Duodenal mucosa (tissue), 2 donors: ENCODE results near the gene SH2B2.
"Not testable (repeated sequence)": the region's sequence is repeated elsewhere in the genome, so short reads cannot be mapped to it uniquely, and the experiment has no call there.

Source experiments
- H3K27ac ChIP-seq: one replicate; pipeline ENCODE4 v1.7.0; 2013; ENCODE audit warnings: low read depth, low read length
- H3K27me3 ChIP-seq, 2 donors: one replicate each; pipeline ENCODE4 v1.7.0; 2013; ENCODE audit warnings: low read length in 2 of 2, control low read depth in 1 of 2; ENCODE audit not compliant: insufficient read depth in 2 of 2, control insufficient read depth in 1 of 2
- H3K36me3 ChIP-seq, 2 donors: one replicate each; pipeline ENCODE4 v1.7.0; 2013; ENCODE audit warnings: low read length in 2 of 2, control low read depth in 1 of 2; ENCODE audit not compliant: insufficient read depth in 2 of 2, control insufficient read depth in 1 of 2
- H3K4me1 ChIP-seq, 2 donors: one replicate each; pipeline ENCODE4 v1.7.0; 2013; ENCODE audit warnings: low read length in 2 of 2, control low read depth in 1 of 2; ENCODE audit not compliant: insufficient read depth in 2 of 2, control insufficient read depth in 1 of 2
- H3K4me3 ChIP-seq, 2 donors: one replicate each; pipeline ENCODE4 v1.7.0; 2013; ENCODE audit warnings: low read length in 2 of 2, low read depth in 1 of 2
- H3K9ac ChIP-seq, 2 donors: one replicate each; pipeline ENCODE4 v1.7.0; 2013; ENCODE audit warnings: low read length in 2 of 2, low read depth in 1 of 2
- H3K9me3 ChIP-seq, 2 donors: one replicate each; pipeline ENCODE4 v1.7.0; 2013; ENCODE audit warnings: low read length in 2 of 2, control low read depth in 1 of 2; ENCODE audit not compliant: control insufficient read depth in 1 of 2

SH2B2 gene

GRCh38 chr7:102295346-102296178 is 8.9 kb downstream of the SH2B2 start:
- H3K4me1 ChIP-seq = peaks cover 0 to 14% of the 10 kb centered on the region in 2 donors
- no peak overlapping the region for H3K9ac ChIP-seq
- H3K36me3 ChIP-seq = no peaks in the 10 kb centered on the region
- no peaks in the 10 kb centered on the region for H3K9me3 ChIP-seq
- H3K27me3 ChIP-seq = no peaks in the 10 kb centered on the region
- H3K4me3 ChIP-seq = no peak overlapping the region
- H3K27ac ChIP-seq = no peak overlapping the region

- Histone ChIP-seq H3K27ac (no peak overlapping the region), H3K27me3 (no peaks in the 10 kb centered on the region), H3K36me3 (no peaks in the 10 kb centered on the region), H3K9ac (no peak overlapping the region), H3K4me1 (peaks cover 0 to 14% of the 10 kb centered on the region in 2 donors), H3K4me3 (no peak overlapping the region), H3K9me3 (no peaks in the 10 kb centered on the region)
Observed at GRCh38 chr7:102296179-102296438, 9.4 kb downstream of the SH2B2 start.

GRCh38 chr7:102296514-102296913 is 9.8 kb downstream of the SH2B2 start:
- Histone ChIP-seq H3K4me1 (peaks cover 0 to 14% of the 10 kb centered on the region in 2 donors), H3K9me3 (no peaks in the 10 kb centered on the region), H3K27me3 (no peaks in the 10 kb centered on the region), H3K27ac (no peak overlapping the region), H3K4me3 (no peak overlapping the region), H3K36me3 (no peaks in the 10 kb centered on the region), H3K9ac (no peak overlapping the region)

- peaks cover 0 to 14% of the 10 kb centered on the region in 2 donors for H3K4me1 ChIP-seq
- no peak overlapping the region for H3K9ac ChIP-seq
- no peaks in the 10 kb centered on the region for H3K36me3 ChIP-seq
- H3K27me3 ChIP-seq = no peaks in the 10 kb centered on the region
- no peak overlapping the region for H3K4me3 ChIP-seq
- H3K9me3 ChIP-seq = no peaks in the 10 kb centered on the region
- no peak overlapping the region for H3K27ac ChIP-seq
Observed at GRCh38 chr7:102297487-102298218, 11.0 kb downstream of the SH2B2 start.

- no peak overlapping the region for H3K4me3 ChIP-seq
- no peaks in the 10 kb centered on the region for H3K9me3 ChIP-seq
- no peak overlapping the region for H3K27ac ChIP-seq
- no peaks in the 10 kb centered on the region for H3K27me3 ChIP-seq
- no peaks in the 10 kb centered on the region for H3K36me3 ChIP-seq
- H3K4me1 ChIP-seq = peaks cover 0 to 7% of the 10 kb centered on the region in 2 donors
- no peak overlapping the region for H3K9ac ChIP-seq
Observed at GRCh38 chr7:102300643-102301221, 14.1 kb downstream of the SH2B2 start.

GRCh38 chr7:102301367-102301766 is 14.7 kb downstream of the SH2B2 start:
- not testable (repeated sequence) for H3K9ac ChIP-seq, H3K27ac ChIP-seq, H3K9me3 ChIP-seq, H3K36me3 ChIP-seq, H3K27me3 ChIP-seq, H3K4me3 ChIP-seq, H3K4me1 ChIP-seq

- Histone ChIP-seq H3K9ac (no peak overlapping the region), H3K27me3 (no peaks in the 10 kb centered on the region), H3K9me3 (no peaks in the 10 kb centered on the region), H3K4me1 (peaks cover 8 to 13% of the 10 kb centered on the region in 2 donors), H3K36me3 (no peaks in the 10 kb centered on the region), H3K4me3 (no peak overlapping the region), H3K27ac (no peak overlapping the region)
Observed at GRCh38 chr7:102302025-102302424, 15.4 kb downstream of the SH2B2 start.

- Histone ChIP-seq H3K9ac (no peak overlapping the region), H3K27ac (no peak overlapping the region), H3K9me3 (no peaks in the 10 kb centered on the region), H3K36me3 (no peaks in the 10 kb centered on the region), H3K4me1 (peaks cover 19 to 21% of the 10 kb centered on the region in 2 donors), H3K27me3 (no peaks in the 10 kb centered on the region), H3K4me3 (no peak overlapping the region)
Observed at GRCh38 chr7:102303669-102304422, 17.2 kb downstream of the SH2B2 start.

GRCh38 chr7:102304668-102305067 is 18.0 kb downstream of the SH2B2 start:
- H3K27me3 ChIP-seq = no peaks in the 10 kb centered on the region
- H3K36me3 ChIP-seq = no peaks in the 10 kb centered on the region
- H3K27ac ChIP-seq = no peak overlapping the region
- H3K4me3 ChIP-seq = no peak overlapping the region
- no peaks in the 10 kb centered on the region for H3K9me3 ChIP-seq
- no peak overlapping the region for H3K9ac ChIP-seq
- H3K4me1 ChIP-seq = peaks cover 19 to 21% of the 10 kb centered on the region in 2 donors
